Activated CD4-positive, alpha-beta T cell treated with anti-CD3 and anti-CD28 coated beads for 4 hours (primary cell): Measurements from ENCODE around the gene SH2D1A.
"Not testable (repeated sequence)": the region's sequence is repeated elsewhere in the genome, so short reads cannot be mapped to it uniquely, and the experiment has no call there.

Experiments
- DNase-seq, 2 donors: peaks; one replicate each; pipeline ENCODE4 v3.0.0-alpha.2; 2020

The SH2D1A gene

GRCh38 chrX:124346117-124346876, at the start of gene SH2D1A:
SH2D1A (plus strand) TSS chrX:124346563; CDS start chrX:124346643, 80 bp downstream.
- peak; percentile 13 to 35 for DNase-seq

- not testable (repeated sequence) for DNase-seq
These were observed 47.0 kb upstream of the SH2D1A start for GRCh38 chrX:124299323-124299722.

- DNase-seq = no peak
These were observed 46.0 kb upstream of the SH2D1A start for GRCh38 chrX:124300405-124300804.

GRCh38 chrX:124307253-124307907, 39.0 kb upstream of the SH2D1A start:
- no peak for DNase-seq

GRCh38 chrX:124325732-124326131, 20.6 kb upstream of the SH2D1A start:
- no peak for DNase-seq

GRCh38 chrX:124328765-124329164, 17.6 kb upstream of the SH2D1A start:
- DNase-seq = no peak

GRCh38 chrX:124332481-124333424, 13.6 kb upstream of the SH2D1A start, which contains the start of gene TEX13D:
TEX13D (plus strand) TSS chrX:124332660; CDS start chrX:124332918, 258 bp downstream.
- DNase-seq = no peak

- no peak for DNase-seq
These were observed 12.5 kb upstream of the SH2D1A start for GRCh38 chrX:124333862-124334261.

- DNase-seq = not testable (repeated sequence)
These were observed 11.8 kb upstream of the SH2D1A start for GRCh38 chrX:124334555-124334954.

- no peak for DNase-seq
These were observed 10.8 kb upstream of the SH2D1A start for GRCh38 chrX:124335598-124335997.

GRCh38 chrX:124337916-124338315, 8.4 kb upstream of the SH2D1A start:
- no peak for DNase-seq

GRCh38 chrX:124338733-124339514, 7.4 kb upstream of the SH2D1A start:
- DNase-seq = no peak

- DNase-seq = no peak
These were observed 4.8 kb upstream of the SH2D1A start for GRCh38 chrX:124341396-124342132.

GRCh38 chrX:124342174-124342867, 4.0 kb upstream of the SH2D1A start:
- no peak for DNase-seq

- no peak for DNase-seq
These were observed 3.3 kb upstream of the SH2D1A start for GRCh38 chrX:124343016-124343415.

- no peak for DNase-seq
These were observed 2.1 kb upstream of the SH2D1A start for GRCh38 chrX:124344246-124344645.

GRCh38 chrX:124346877-124347241, 496 bp downstream of the SH2D1A start:
- no peak for DNase-seq

GRCh38 chrX:124347242-124347641, 879 bp downstream of the SH2D1A start:
- DNase-seq = peak; percentile 52 to 56

- DNase-seq = no peak
These were observed 1.8 kb downstream of the SH2D1A start for GRCh38 chrX:124348182-124348581.

GRCh38 chrX:124348885-124349453, 2.6 kb downstream of the SH2D1A start:
- DNase-seq = no peak

GRCh38 chrX:124354648-124355047, 8.3 kb downstream of the SH2D1A start:
- no peak for DNase-seq
